ENCODE data around the gene APOH.

- TF ChIP-seq CTCF (optimal IDR thresholded peaks at IDR 0.05 in 1 of 3, IDR thresholded peaks at IDR 0.05 in 1 of 3, conservative IDR thresholded peaks at IDR 0.05 in 1 of 3; ENCODE audit: extremely low read depth in 1 of 3, insufficient read depth in 2 of 3, low read length in 3 of 3), result no peak
- TF ChIP-seq EZH2 (IDR thresholded peaks at IDR 0.05; ENCODE audit: low read length), result no peak
Measured at GRCh38 chr17:66273586-66273848, 44.3 kb upstream of the APOH start.

All from keratinocyte (primary cell).